Measurements from ENCODE around the gene FADS2.
"Not testable (repeated sequence)": the region's sequence is repeated elsewhere in the genome, so short reads cannot be mapped to it uniquely, and the experiment has no call there.

FADS2 gene

DNA sequence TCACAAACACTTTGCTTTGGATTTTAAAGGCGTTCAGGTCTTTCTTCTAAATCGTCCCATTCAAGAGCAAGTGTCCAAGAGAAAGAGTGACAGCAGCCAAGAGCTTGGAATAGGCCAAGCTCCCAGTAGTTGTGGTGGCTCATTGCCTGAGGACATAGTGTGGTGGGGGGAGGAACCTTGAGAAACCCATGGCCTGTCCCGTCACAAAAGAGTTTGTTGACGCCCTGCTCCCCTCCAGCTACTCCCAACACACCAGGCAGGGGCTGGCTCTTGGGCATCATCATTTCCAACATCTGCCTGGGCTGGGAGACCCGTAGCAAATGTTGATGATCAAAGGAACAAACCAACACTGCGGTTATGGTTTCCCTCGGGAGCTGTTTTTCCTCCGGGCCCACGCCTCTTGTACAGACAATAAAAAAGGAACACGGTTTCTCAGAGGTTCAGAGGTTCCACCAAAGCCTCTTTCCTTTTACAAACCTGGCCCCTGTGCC is 42.5 kb downstream of the FADS2 start:
- no peak for DNase-seq

DNA sequence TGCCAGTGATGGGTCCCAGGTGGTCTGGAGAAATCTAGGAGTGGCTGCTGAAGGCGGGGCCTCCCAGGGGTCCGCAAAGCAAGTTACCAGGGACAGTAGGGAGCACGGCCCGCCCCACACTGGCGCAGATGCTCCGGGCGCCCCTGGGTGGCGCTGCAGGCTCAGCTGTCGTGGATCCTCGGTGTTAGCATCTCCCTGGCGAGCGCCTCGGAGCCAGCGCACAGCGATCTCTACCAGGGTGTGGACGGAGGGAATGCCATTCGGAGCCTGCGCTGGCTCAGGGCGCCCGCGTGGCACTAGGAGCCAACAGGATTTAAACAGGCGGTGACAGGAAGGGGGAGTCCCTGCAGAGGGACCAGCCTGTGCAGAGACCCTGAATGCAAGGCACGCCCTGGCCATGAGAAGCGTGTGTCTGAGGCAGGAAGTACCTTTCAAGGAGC is 43.1 kb downstream of the FADS2 start:
- no peak for DNase-seq

DNA sequence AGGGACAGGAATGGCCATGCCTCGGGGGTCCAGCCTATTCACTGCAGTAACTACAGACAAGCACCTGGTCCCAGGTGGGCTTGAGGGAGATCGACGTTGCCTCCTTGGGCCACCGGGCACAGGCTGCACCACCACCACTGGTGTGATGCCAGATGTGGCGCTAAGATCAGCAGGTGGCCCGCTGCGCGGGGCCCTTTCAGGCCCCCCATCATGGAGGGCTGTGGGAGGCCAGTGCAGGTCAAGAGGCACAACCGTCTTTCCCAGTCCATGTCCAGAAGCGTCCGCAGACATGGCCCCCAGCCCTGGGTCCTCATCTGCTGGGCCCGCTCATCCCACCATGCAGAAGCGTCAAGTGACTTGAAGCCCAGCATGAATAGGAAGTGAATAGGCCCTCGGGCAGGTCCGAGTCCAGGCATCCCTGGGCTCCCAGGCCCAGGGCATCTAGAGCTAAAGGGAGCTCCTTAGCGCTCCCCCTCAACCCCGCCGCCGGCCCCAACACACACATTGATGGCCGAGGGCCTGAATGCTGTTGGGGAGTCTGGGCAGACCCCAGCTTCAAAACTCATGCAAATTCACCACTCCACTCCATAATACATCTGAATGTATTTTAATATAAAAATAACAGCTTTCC is 45.0 kb downstream of the FADS2 start:
- no peak for DNase-seq

DNA sequence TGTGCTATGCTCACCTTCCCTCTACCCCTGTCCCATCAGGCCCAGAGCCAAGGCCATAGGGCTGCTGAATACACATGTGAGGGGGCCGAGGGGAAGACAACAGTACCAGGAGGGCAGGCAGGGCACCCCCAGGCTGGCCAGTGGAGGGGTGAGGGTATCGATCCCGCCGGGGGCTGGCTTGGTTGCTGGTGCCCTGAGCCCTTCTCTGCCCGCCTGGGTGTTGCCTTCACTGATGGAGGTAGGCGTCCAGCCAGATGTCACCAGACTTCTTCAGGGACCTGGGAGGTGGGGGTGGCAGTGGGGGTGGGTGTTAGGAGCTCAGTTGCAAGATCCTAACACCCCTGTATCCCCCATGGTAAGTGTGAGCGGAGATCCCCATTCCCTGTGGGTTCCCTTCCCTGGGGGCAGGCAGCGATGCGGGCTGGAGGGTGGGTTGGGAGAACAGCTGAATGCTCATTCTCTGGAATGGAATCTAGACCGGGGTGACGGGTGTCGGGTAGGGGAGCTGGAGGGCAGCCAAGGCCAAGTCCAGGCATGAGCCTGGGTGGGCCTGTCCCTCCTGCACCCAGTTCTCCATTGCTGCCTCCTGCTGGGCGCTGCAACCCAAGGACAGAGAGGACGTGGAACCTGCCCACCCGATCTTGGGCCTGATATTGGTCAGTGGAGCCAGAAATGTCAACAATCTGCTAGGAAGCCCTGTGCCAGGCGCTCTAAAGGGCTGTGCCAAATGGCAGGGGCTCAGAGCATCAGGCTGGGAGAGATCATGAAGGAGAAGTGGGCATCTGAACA is 45.7 kb downstream of the FADS2 start:
- no peak for DNase-seq

DNA sequence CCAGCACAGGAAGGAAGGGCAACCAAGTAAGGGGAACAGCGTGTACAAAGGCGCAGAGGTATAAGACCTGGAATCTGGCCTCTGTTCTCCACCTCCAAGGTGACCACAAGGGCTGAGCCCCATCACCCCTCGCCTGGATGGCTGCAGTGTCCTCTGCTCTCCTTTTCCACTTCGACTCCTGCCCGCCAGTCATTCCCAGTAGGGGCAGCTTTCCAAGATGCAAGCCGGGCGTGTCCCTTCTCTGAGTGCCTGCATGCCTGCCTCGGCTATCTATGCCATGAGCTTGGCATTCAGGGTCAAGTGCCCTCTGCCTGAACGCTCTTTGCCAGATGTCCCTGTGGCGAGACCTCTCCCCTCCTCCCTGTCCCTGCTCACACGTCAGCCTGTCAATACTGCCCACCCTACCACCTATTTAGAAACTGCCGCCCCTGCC is 46.3 kb downstream of the FADS2 start:
- DNase-seq, result no peak

DNA sequence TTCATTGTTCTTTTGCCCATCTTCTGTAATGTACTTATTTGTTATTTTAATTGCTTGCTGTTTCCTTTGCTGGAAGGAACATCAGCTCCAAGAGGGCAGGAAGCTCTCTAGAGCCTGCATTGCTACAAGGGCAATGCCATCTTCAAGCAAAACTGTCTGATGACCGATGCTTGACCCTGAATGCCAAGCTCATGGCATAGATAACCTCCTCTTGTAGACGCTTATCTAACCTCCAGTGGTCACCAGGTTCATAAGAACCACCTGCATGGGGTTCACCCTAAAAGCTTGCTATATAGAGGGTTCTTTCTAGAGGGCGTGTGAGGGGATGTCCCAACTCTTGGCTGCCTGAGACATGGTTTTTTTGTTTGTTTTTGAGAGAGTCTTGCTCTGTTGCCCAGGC is 46.8 kb downstream of the FADS2 start:
- DNase-seq, result no peak

DNA sequence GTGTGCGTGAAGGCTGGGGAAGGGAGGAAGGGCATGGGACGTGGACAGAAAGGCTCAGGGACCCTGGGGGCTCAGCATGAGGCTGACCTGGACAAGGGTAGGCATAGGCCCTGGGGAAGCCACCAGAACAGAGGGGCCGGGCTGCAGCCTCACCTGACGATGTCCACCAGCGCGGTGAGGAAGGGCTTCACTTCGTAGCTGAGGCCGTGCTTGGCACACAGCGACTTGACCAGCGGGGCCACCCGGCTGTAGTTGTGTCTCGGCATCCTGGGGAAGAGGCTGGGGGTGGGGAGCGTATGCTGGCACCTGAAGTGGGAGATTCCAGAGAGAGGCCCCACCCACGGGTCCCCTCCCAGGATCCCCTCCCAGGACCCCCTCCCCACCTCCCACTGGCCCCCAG is 47.6 kb downstream of the FADS2 start:
- DNase-seq, result no peak

DNA sequence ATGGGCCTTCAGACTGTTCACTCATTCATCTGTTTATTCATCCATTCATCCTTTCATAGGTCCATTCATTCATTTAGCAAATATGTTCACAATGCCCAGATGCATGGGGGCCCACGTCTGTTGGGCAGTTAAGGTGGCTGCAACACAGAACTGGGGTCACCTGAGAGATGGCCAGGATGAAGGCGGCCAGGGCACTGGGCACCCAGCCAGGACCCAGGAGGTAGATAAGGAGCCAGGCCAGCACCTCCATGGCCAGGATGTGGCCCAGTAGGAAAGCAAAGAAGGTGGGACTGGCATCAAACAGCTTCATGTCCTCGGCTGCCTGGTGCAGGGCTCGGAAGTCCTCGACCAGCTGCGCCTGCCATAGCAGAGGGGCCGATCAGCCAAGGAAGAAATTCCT is 51.1 kb downstream of the FADS2 start:
- DNase-seq, result no peak

DNA sequence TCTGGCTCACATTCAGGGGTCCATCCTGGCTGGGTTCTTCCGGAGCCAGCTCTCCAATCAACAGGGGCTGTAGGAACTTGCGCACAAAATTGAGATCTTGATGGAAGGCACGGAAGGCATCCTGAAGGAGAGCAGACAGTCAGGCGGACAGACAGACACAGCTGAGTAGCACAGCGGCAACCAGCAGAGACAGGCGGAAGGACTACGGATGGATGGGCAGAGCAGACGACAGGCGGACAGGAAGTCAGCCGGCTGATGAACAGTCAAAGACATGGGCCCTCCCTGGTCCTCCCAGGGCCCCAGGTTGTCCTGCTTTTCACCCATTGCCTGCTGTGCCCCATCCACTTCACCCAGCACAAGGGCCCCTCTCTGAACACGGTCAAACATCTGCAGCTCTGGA is 51.9 kb downstream of the FADS2 start:
- DNase-seq, result no peak

DNA sequence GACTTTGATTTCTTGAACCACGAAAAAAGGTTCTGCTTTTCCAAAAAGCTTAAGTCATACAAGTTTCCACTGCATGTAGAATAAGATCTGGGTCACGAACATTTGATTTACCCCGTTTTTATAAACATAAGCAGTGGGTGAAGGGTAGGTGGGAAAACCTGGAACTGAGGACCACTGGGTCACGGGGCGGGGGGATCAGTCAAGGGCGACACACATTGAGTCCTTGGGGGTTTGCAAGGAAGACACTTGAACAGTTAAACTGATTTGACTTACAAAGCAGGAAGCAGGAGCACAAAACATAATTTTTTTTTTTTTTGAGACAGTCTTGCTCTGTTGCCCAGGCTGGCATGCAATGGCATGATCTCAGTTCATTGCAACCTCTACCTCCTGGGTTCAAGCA is 52.4 kb downstream of the FADS2 start:
- no peak for DNase-seq

DNA sequence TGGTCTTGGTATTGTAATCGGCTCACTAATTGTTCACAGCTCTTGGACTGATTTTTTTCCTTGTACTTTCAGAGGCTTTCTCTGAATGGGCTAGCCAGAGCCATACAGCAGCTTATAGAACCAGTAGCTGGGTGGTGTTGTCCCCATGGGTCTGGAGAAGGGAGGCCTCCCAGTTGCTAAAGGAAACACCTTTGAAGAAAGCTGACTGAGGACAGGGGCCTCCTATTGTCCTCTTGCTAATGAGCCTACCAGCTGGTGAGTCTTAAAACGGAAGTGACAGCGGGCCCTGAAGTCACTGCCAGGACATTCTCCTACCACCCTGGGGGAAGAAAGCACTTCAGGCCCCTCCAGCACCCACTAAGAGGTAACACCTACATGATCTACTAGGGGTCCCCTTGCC is 53.3 kb downstream of the FADS2 start:
- no peak for DNase-seq

DNA sequence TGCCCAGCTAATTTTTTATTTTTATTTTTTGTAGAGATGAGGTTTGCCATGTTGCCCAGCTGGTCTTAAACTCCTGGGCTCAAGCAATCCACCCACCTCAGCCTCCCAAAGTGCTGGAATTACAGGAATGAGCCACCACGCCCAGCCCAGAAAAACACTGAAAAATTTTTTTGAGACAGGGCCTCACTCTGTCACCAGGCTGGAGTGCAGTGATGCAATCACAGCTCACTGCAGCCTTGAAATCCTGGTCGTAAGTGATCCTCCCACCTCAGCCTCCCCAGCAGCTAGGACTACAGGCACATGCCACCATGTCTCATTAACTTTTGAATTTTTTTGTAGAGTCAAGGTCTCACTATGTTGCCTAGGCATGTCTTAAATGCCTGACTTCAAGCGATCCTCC is 54.2 kb downstream of the FADS2 start:
- not testable (repeated sequence) for DNase-seq

DNA sequence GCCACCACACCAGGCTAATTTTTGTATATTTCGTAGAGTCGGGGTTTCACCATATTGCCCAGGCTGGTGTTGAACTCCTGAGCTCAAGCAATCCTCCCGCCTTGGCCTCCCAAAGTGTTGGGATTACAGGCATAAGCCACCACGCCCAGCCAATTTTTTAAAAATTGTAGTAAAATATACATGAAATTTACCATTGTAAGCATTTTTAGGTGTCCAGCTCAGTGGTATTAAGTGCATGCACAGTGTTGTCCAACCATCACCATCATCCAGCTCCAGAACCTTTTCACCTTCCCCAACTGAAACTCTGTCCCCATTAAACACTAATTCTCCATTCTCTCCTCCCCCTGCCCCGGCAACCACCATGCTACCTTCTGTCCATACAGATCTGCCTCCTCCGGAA is 54.8 kb downstream of the FADS2 start:
- no peak for DNase-seq

DNA sequence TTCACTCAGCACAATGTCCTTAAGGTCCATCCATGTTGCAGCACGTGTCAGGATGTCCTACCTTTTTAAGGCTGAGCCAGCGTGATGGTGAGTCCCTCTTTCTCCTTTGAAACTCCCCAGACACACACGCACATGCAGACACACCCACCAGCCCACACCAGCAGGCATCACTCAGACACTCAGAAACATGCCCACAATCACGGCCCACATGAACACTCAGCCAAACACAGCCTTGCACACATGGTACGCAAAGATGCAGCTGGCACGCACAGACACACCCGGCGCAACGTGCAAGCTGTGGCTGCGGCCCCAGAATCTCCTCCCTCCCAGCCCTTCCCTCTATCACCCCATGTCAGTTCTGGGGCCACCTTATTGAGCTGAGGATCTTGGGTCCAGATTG is 55.2 kb downstream of the FADS2 start:
- DNase-seq, result no peak

DNA sequence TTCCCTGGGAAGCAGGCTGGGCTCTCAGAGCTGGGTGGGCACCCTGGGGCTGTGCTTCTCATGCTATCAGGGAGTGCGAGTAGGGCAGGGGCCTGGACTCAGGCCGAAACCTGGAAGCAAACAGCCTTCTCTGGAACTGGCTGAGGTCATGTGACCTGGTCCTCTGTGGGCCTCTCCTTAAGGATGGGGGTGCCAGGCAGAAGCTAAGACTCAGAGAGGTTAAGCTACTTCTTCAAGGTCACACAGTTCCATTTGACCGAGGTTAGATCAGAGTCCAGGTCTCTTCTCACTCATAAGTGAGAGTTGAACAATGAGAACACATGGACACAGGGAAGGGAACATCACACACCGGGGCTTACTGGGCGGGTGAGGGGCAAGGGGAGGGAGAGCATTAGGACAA is 55.8 kb downstream of the FADS2 start:
- no peak for DNase-seq

DNA sequence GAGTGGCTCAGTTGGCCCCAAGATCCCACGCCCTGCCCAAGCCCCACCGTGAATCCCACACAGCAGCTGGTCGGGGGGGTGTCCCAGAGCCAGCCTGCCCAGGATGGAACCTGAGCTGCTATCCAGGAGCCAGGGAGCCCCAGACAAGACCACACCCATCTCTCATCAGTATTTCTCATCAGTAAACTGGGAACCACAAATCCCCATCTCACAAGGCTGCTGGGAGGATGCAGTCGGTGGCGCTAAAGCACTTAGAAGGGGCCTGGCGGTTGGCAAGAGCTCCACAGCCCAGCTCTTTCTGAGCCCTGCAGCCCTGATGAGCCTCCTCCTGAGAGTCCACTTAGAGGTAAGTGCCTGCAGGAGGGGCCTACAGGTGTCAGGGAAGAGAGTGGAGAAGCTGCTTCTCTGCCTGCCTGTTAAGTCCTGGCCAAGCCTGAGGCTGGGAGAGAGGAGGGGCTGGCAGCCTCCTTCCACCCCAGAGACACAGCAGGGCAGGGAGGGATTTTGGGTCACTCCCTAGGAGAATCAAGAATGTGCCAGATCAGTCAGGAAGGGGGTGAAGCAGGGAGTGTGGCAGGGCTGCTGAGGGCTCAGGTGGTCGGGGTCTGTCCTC is 57.2 kb downstream of the FADS2 start:
- no peak for DNase-seq

DNA sequence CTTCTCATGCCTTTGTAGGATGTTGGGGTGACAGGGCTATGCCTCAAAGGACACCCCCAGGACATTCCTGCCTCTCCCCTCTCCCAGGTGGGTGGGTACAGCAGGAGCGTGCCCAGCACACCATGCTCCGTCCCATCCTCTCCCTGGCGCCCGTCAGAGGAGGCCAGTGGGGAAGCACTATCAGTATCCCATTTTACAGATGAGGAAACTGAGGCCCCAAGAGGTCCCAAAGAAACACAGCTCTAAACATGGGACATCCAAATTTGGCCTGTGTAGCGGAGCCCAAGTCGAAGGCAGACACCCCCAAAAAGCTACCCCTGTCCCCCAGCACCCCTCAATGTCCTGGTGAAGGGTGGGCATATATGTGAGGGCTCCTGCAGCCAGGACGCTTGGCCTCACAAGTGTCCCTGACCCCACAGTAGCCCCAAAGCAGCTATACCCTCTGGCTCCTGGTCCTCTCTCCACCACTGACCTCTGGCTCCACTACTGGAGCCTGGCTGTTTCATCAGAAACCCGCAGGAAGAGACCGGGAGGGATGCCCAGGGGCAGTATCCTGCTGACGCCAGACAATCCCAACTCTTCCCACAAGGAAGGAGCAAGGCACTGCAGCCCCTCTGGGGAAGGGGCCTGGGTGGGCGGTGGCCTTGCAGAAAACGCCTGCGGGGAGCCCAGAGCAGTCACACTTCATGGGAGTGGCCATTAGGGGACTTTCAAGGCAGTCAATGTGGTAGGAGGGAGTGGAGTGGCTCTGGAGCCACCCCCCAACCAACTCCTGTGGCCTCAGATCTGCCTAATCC is 57.9 kb downstream of the FADS2 start:
- no peak for DNase-seq

DNA sequence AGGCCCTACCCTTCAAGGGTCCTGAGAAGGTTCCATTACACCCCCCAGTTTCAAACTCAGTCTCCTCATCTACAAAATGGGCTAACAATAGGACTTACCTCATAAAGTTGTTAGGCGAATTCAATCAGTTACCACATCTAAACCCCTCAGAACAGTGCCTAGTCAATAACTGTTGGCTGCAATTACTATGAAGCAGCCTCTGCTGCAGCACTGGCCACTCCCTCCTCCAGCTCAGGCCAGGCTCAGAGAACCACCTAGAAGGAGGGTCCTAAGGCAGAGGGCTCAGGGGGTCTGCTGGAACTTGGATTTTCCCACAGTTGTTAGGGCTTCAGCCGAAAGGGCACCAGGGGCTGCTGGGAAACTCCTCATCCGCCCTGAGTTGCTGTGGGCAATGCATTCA is 58.5 kb downstream of the FADS2 start:
- no peak for DNase-seq

DNA sequence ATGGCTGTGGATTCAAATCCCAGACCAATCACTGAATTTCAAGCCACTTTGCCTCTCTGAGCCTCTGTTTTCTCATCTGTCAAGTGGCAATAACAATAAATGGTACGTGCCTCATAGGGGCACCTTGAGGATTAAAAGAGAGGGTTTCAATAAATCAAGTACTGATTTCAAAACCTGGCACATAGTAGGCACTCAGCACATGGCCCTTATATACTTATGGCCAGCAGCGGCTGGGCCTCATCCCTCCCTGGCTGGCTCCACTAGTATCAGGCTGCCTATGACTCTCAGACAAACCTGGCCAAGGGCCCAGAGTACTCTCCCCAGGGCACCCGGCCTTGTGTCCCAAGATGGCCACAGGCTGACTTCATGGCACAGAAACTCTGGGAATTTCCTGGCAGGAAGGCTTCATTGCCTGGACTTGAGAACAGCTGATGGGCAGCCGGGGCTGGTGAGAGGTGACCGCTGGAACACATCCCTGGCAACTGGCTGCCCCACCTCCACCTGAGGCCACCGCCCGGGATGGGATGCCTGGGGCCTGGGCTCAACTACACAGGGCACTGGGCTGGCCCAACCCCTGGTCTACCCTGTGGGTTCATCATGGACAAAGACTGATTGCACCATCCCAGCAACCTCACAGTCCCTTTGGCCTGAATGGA is 59.9 kb downstream of the FADS2 start:
- no peak for DNase-seq

DNA sequence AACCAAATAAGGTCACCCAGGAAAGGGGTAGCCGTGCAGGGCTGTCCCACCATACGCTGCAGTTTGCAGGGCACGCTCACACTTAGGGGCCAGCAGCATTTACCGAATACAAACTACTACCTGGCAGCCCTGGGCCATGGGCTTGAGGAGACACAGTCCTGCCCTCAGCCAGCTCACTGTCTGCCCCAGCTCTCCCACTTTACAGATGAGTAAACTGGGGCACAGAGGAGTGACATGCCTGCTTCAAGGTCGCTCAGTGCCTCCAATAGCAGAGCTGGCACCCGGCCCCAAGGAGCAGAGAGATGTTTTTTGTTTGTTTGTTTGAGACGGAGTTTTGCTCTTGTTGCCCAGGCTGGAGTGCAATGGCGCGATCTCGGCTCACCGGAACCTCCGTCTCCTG is 60.5 kb downstream of the FADS2 start:
- DNase-seq, result no peak

DNA sequence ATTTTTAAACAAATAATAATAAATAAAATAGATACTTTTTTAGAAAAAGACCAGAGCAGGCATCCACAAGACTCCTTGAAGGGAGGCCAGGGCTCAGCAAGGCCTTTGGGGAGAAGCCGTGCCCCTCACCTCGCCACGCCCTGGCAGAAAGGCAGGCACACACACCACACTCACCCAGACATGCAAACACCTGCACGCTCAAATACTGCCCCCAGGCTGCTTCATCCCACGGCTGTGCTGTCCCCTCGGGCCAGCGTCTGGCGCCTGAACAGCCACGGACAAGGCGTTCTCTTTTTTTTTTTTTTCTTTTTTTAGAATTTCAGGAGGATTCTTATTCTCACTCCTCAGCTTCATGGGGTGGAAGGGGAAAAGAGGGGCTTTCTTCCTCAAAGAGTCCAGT is 61.7 kb downstream of the FADS2 start:
- no peak for DNase-seq

DNA sequence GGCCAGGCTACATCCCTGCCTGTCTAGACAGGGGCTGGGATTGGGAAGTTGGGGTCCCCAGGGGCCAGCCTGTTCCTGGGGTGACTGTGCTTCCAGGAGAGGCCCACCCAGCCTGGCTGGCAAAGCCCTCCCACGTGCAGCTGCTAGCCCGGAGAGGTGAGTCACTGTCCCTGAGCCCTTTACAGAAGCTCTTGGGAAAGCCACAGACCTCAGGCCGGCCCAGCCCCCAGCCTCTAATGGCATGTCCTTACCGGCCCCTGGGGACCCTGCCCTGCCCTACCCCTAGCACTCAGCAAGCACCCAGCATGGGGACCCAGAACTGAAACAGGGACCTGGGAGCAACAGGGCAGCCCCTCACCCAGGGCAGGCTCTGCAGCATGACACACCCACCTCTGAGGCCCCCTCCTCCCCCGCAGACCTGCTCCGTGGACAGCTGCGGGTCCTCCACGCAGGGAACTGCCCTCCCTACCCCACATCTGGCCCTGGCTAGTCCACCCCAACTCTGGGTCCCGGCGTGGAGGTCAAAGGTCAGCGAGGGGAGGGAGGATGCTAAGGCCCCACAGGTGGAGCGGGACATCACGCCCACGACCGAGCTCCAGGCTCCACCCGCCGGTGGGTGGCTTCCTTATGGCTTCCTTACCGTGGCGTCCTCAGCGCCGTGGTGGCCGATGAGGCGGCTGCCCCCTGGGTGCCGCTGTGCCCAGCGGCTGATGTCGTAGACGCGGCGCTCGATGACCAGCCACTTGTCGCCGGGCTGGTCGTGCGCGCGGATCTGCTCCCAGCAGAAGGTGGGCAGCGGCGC is 62.6 kb downstream of the FADS2 start:
- peak in 1 of 2 experiments; percentile 11 for DNase-seq
